Prostate gland (tissue), 2 donors: Measurements from ENCODE around the gene GGPS1.

ENCODE experiments used
- POLR2A ChIP-seq: fragments of 450-650 bp; IDR thresholded peaks from one replicate; pipeline ENCODE4 v1.6.1; 2016; ENCODE audit warnings: antibody characterized with exemption, mild to moderate bottlenecking
- TF ChIP-seq, protein P1 (sequence below), 4 experiments: fragments of 200-600 bp in 2 of 4; fragments of 450-650 bp in 2 of 4; sonication (generic) in 2 of 4; IDR thresholded peaks; 1 replicate in 3 of 4; 2 replicates in 1 of 4; pipeline ENCODE4 v1.5.1; 2016 to 2019; ENCODE audit warnings: antibody characterized with exemption in 4 of 4, mild to moderate bottlenecking in 2 of 4, moderate library complexity in 2 of 4

DNA sequence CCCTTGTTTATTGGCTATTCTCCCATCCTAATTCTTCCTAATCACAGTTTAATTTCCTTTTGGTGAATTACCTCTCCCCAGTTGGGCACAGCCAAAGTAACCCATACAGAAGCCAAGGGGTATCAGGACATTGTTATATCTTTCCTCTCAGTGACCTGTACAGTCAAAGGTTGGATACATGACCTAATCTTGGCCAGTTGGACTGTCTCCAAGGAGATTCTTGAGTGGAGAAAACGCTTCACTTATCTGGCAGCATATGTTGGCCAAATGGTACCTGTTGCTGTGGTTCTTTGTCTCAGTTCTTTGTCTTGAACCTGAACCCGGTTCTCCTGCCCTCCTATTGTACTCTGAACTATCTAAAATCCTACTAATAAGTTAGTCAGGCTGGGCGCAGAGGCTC is 23.5 kb downstream of the GGPS1 start:
- TF ChIP-seq, protein P1, sequence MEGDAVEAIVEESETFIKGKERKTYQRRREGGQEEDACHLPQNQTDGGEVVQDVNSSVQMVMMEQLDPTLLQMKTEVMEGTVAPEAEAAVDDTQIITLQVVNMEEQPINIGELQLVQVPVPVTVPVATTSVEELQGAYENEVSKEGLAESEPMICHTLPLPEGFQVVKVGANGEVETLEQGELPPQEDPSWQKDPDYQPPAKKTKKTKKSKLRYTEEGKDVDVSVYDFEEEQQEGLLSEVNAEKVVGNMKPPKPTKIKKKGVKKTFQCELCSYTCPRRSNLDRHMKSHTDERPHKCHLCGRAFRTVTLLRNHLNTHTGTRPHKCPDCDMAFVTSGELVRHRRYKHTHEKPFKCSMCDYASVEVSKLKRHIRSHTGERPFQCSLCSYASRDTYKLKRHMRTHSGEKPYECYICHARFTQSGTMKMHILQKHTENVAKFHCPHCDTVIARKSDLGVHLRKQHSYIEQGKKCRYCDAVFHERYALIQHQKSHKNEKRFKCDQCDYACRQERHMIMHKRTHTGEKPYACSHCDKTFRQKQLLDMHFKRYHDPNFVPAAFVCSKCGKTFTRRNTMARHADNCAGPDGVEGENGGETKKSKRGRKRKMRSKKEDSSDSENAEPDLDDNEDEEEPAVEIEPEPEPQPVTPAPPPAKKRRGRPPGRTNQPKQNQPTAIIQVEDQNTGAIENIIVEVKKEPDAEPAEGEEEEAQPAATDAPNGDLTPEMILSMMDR (IDR thresholded peaks at IDR 0.05), result no peak
- TF ChIP-seq POLR2A, result no peak
